GM20431 (cell line): ENCODE measurements around the gene GOLT1A.

Experiments
- in situ Hi-C: fragments of 300-500 bp; cut with MseI, MboI; formaldehyde crosslinking; loops from one replicate; pipeline ENCODE4 v1.15.0; 2020; ENCODE audit warnings: low sequenced_read_pairs; ENCODE audit not compliant: unreplicated experiment

Gene GOLT1A, protein sequence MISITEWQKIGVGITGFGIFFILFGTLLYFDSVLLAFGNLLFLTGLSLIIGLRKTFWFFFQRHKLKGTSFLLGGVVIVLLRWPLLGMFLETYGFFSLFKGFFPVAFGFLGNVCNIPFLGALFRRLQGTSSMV

GRCh38 chr1:204213668-204214662 is at the start of gene GOLT1A:
GOLT1A (minus strand) TSS chr1:204213988; CDS start chr1:204213906, 82 bp downstream.
- in situ Hi-C loops: no loop called here

GRCh38 chr1:204263254-204263910 is 49.6 kb upstream of the GOLT1A start:
- in situ Hi-C loops: no loop called here

DNA sequence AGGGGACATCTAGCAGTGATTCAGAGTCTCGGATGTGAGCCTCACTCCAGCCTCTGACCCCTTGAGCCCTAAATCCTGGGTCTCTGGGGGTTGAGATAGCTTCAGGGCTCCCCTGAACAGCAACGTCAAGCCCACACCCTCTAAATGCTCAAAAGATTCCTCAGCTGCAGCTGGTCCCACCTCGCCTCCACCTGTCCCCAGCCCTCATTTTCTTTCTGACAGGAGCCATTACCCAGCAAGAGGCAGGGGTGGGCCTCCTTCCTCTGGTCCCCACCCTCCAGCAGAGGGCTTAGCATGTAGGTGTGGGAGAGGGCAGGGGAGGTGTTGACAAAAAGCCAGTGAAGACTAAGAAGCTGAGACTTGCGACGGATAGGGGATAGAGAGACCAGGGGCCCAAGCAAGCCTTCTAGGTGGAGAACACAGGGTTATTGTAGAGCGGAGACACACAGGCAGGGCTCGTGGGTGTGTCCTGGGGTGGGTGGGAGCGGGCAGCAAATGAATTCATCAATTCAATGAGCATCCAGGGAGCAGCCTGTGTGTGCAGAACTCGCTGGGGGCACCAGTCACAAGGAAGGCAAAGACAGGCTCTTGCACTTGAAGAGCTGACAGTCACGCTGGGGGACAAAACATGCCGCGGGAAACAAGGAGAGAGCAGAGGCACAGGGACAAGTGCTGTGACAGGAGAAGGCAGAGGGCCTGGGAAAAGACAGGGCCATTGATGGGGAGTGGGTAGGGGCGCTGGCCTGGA is 48.9 kb upstream of the GOLT1A start:
- in situ Hi-C loops: no loop called here

- in situ Hi-C loops: no loop called here
These were observed 48.1 kb upstream of the GOLT1A start for GRCh38 chr1:204261746-204262505.

DNA sequence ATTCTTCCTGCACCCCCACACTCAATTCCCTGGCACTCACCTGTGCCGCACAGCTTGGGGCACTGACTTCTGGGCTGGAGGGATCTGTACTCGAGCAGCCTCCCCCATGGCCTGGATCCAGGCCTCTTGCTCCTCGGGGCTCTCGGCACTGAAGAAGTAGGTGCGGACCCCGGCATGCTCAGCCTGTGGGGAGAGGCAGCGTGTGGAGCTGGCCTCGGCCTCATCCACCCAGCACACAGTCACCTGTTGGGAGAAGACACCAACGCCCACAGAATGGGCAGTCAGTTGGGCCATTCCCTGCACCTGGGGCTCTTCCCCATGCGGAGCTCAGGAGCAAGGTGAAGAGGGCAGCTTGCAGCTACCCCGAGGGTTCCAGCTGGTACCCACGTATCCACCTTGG is 47.5 kb upstream of the GOLT1A start:
- in situ Hi-C loops: no loop called here

- in situ Hi-C loops: no loop called here
These were observed 46.9 kb upstream of the GOLT1A start for GRCh38 chr1:204260601-204261197.

DNA sequence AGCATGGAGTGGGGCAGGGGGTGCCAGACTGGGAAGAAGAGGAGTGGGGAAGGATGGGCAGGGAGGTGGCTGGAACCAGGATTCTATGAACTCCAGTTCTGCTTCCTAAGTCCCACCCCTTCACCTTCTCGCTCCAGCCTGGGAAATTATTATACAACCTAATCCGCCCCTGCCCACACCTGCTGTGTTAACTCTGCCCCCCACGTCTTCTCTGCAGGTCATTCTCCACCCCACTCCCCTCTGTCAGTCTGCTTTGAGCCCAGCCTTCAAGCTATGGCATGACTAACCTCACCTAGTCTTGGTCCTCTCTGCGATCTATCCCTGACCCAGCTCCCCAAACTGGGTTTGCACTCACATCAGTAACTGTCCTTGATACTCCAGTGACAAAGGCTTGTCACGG is 46.0 kb upstream of the GOLT1A start:
- in situ Hi-C loops: no loop called here

- in situ Hi-C loops: no loop called here
These were observed 45.4 kb upstream of the GOLT1A start for GRCh38 chr1:204259196-204259595.

DNA sequence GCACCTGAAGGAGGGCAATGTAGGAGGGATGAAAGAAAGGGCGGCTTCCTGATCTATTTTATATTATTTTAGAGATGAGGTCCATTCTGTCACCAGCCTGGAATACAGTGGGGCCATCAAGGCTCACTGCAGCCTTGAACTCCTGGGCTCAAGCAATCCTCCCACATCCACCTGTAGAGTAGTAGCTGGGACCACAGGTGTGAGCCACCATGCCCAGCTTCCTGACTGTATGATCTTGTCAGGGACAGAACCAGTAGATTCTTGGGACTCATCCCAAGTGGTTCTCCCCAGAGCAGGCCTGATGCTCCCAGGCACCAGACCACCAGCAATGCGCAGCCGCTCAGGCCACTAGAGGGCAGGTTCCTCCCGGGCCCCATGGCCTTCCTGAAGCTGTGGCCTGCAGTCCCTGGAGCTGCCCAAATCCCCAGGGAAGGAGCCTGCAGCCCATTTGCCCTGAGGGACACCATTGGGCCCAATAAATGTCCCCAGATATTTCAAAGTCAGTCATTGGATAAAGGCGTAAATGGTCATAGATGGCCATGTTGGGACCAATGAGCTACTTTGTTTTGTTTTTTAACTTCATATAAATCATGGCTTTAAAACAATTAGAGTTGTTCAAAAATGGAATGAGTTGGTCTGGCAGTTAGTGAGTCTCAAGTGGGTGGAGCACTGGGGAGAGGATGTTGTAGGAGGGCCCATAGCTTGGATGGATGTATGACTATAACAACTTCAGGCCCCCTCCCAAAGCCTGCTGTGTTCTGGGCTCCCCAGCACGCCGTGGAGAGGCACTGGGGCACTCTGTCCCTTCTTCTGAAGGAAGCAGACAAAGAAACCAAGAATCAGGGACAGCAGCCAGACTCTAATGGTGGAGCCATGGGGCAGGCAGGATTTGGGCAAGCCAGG is 44.7 kb upstream of the GOLT1A start:
- in situ Hi-C loops: no loop called here

GRCh38 chr1:204257446-204257845 is 43.7 kb upstream of the GOLT1A start:
- in situ Hi-C loops: no loop called here

- in situ Hi-C loops: no loop called here
These were observed 42.7 kb upstream of the GOLT1A start for GRCh38 chr1:204256531-204256930.

GRCh38 chr1:204255966-204256365 is 42.2 kb upstream of the GOLT1A start:
- in situ Hi-C loops: no loop called here

GRCh38 chr1:204255225-204255624 is 41.4 kb upstream of the GOLT1A start:
- in situ Hi-C loops: no loop called here

- in situ Hi-C loops: no loop called here
These were observed 40.4 kb upstream of the GOLT1A start for GRCh38 chr1:204254031-204254661.

DNA sequence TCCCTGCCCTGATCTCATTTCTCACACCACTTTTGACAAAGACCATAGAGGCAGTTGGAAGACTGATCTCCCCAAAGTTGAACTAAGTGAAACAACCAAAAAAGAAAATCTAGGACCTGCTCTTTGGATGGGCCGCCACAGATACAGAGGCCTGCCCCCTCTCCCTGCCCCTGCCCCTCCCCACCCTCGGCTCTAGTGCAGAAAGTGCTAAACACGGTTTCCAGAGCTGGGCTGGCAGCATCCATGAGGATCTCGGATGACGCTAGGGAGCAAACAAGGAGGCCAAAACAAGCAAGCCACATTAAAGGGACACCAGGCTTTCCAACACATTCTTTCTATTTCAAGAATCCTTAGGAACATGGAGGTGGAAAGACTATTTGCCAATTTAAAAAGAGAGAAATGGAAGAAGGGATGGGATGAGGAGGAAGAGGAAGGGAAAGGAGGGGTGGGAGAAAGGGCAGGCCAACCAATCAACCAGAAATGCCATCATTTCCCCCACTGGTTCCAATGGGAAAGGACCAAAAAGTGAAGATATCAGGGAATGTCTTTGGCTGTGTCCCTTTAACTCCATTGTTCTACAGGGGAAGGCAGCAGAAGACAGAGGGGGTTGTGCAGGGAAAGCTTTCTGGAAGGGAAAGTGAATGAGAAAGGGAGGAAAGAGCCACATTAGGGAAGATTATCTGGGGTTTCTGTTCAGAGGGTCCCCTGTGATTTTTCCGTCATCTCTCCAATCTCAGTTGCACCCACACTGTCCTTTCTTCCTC is 38.3 kb upstream of the GOLT1A start:
- in situ Hi-C loops: no loop called here

- in situ Hi-C loops: no loop called here
These were observed 37.5 kb upstream of the GOLT1A start for GRCh38 chr1:204251286-204251685.

GRCh38 chr1:204250428-204251030 is 36.7 kb upstream of the GOLT1A start:
- in situ Hi-C loops: no loop called here
